ENCODE measurements around the gene GMIP.

The GMIP gene

DNA sequence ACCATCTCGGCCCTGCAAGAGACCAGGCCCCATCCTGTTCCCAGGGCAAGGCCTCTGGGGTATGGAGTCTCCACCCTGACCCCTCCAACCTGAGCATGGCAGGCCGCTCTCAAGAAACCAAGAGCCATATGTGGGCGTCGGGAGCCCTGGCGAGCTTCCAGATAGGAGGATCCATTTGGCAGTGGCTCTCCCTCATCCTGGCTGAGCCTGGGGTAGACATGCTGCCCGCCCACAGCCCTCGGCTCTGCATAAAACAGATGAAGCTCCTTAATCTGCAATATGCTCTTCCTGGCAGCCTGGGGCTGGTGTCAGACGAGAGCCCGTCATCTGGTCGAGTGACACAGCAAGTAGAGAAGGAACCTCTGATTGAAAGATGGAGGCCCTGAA is 13.9 kb upstream of the GMIP start:
- no peak for DNase-seq (ENCODE audit: low spot score)

DNA sequence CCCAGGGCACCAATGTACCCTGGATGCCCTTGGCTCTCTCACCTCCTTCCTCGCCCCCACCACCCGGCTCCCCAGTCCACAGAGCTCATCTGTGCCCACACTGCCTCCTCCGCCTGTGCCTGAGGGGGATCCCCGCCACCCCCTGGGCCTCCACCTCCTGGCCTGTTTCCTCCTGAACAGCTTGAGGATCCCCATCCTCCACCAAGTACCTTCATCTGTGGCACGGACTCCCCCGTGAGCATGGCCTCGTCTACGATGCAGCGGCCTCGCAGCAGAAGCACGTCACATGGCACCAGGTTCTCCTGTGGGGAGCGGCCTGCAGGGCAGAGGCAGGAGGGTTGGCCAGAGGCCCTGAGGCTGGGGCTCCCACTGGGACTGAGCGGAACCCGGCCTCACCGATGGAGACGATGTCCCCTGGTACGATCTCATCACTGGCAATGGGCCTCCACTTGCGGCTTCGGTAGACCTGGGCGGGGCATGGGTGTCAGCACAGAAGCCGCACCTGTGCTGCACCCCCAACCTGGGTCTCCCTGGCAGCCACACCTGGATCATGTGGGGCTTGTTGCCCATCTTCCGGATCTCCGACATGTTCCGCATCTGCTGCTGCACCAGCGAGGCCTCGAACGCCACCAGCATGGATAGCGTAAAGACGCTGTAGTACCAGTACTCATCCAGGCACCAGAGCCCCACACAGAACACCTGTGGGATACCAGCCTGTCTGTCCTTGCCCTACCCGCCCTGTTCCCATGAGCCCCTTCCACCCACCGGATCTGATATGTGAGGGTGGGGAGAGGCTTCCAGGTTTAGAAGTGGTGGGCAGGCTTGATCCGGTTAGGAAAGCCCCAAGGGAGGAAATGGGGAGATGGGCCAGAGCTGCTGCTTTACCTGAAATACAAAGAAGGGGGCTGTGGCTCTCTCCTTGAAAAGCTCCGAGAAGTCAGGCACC is 13.3 kb upstream of the GMIP start:
- DNase-seq (ENCODE audit: low spot score): no peak

DNA sequence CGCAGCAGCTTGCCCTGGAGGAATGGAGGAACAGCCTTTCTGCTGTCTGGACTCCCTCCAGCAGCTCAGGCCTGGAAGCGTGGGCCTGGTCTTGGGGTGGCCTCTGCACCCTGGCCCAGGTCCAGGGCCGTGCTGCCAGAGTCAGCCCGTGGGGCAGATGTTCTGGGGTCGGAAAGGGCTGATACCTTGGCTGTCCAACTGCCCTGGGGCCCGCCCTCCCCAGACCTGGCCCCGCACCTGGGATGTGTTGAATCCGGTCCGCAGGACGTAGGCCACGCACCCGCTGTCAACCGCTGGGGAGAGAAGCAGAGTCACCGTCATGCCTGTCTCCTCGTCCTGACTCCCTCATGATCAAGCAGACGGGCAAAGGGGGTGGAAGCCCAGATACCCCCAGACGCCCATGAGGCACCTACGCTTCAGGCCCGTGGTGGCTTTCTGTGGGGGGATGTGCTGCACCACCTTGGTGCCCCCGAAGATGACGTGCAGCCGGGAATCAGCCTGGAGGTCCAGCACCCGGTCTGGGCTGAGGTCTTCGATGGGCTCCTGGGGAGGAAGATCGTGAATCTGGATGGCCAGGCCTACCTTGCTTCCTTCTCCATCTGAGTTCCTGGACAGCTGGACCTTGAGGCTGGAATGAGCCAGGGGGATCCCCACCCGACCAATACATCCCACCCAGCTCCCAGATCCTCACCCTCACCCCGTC is 12.3 kb upstream of the GMIP start:
- DNase-seq (ENCODE audit: low spot score): no peak

DNA sequence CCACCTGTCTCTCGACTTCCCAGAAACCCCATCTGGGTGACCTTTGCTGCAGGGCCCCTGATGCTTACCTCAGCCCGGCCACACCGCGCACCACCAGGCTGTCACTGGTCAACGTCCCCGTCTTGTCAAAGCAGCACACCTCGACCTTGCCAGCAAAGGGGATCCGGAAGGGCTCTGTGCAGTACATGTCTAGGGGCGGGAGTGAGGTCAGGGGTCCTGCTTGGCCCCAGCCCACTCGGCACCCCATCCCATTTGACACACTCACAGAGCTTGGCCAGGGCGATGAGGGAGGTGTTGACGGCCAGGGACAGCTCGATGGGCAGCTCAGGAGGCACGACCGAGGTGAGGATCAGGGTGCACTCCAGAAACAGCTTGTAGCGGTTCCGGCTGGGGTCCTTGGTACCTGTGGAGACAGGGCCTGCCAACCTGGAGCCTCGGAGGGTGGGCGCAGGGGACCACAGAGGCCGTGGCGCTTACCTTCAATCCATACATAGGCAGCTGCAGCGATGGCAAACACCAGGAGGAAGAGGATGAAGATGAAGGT is 11.7 kb upstream of the GMIP start:
- no peak for DNase-seq (ENCODE audit: low spot score)

DNA sequence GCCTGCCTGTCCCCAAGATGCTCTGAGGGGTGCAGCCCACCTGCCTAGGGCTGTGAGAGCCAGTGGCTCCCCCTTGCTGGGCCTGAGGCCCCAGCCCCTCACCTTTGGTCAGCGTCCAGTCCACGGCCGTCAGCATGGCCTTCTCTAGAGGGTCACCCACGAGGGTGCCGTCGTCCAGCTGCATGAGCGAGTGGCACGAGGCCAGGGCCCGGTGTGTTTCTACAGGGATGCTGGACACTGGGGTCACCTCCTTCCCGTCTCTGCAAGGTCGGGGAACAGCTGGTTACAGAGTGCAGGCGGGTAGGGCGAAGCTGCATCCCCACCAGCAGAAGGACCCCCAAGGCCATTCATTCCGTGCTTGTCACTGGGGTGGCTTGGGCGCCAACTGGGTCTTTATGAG is 11.0 kb upstream of the GMIP start:
- DNase-seq (ENCODE audit: low spot score): no peak

DNA sequence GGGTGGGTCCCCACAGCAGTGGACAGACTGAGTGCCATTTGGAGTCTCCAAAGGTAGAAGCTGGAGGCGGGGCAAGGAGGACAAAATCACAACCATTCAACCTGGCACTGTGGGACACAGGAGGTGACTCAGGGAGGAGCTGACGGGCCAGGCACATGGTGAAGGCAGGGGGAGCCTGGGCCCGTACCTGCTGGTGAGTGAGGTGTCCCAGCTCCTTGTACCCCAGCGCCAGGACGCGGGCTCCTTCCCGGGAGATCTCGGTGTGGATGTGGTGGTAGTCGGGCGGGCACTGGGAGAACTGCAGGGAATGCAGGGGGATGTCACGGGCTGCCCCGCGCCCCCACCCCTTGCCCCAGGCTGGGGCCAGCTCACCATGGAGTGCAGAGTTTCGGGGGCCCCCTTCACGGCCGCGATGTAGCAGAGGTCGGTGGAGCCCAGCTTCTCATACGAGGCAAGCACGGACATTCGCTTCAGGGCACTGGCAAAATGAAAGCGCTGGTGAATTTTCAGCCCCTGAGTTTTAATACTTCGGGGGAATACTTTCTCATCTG is 10.2 kb upstream of the GMIP start:
- DNase-seq (ENCODE audit: low spot score): no peak

DNA sequence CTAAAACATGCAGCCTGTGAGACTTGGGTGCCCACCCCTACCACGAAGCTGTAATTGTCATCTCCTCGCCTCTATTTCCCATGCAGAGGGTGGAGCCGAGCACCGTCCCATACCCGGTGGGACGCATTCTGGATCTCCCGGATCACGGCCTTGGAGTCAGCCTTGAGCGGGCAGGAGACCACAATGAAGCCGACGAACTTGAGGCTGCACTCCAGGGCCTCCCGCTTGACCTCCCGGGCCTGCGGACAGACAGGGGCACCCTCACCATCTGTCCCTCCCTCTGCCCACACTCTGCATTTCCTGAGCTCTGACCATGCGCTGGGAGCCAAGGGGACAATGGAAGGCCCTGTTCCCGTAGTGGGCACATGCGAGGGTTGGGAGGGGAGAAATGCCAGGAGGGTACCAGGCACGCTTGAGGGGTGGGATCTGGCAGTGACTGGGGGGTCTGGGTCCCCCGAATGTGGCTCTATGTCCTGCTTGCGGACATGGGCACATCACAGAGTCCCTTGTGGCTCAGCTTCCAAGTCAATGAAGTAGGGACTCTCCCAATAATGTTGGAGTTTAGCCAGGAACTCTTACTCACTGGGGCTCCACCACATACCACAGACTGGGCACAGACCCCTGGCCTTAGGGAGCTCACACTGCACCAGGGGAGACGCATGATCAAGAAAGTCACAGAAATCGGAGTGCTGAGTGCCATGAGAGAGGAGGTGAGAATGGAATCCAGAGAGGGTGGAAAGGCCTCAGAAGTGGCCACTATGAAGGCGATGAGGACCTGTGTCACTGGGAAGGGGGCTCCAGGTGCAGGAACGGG is 9.2 kb upstream of the GMIP start:
- DNase-seq (ENCODE audit: low spot score): no peak

DNA sequence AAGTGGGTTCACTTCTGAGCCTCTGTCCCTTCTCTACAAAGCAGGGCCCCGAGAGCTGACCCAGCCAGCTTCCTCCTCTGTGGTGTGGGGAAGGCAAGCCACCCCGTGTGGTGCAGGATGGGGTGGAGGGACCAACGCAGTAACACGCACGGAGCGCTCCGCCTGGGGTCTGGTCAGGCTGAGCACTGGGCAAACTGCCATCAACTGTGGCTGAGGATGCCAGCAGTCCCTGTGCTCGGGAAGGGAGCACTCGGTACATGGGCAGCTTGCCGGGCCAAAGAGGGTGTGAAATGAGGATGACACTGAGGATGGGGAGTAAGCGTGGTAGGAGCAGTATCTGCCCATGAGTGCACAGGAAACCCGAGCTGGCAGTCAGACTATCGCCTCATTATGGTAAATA is 7.6 kb upstream of the GMIP start:
- no peak for DNase-seq (ENCODE audit: low spot score)

DNA sequence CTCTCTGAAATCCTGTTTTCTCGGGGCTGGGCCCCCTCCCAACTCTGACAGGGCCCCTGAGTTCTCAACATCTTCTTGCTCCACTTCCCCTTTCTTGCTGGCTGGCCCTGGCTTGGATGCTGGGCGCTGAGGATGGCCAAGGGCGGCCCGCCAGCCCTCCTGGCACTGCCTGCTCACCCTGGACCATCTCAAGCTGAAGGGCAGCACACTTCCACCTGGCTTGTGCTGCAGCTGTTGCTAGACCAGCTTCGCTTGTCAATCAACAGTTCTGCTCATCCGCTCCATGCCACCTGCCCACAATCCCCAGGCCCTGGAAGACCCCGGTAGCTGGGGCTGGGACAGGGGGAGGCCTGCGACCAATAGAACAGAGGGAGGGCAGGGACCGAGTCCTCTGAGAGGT is 6.9 kb upstream of the GMIP start:
- DNase-seq (ENCODE audit: low spot score): no peak

DNA sequence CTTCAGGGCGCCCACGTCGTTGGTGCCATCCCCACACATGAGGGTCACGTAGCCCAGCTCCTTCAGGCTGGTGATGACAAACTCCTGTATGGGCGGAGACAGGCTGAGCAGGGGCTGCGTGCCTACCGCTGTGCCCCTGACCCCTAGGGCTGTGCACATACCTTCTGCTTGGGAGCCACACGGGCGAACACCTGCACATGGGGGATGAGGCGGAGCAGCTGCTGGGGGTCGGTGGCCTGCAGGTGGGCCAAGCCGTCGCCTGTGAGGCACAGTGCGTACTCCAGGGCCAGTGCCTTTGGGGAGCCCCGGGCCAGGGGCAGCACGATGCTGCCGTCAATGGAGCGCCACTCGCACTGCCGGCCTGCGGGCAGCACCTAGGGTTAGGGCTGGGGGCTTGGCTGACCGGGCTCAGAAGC is 6.1 kb upstream of the GMIP start:
- no peak for DNase-seq (ENCODE audit: low spot score)

DNA sequence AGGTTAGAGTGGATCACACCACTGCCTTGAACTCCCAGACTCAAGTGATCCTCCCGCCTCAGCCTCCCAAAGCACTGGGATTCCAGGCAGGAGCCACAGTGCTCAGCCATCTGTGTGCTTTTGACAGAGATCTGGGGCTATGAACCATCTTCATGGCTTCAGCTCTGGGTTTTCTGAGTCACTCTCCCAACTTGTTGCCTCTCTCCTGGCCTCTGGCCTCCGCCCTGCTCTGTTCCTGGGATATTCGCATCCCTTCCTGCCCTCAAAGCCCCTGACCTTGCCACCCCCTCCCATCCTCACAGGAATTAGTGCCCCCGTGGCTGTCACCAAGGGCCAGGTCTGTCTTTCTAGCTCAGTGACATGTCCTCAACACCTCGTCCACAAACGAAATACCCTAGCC is 5.7 kb upstream of the GMIP start:
- DNase-seq (ENCODE audit: low spot score): no peak

DNA sequence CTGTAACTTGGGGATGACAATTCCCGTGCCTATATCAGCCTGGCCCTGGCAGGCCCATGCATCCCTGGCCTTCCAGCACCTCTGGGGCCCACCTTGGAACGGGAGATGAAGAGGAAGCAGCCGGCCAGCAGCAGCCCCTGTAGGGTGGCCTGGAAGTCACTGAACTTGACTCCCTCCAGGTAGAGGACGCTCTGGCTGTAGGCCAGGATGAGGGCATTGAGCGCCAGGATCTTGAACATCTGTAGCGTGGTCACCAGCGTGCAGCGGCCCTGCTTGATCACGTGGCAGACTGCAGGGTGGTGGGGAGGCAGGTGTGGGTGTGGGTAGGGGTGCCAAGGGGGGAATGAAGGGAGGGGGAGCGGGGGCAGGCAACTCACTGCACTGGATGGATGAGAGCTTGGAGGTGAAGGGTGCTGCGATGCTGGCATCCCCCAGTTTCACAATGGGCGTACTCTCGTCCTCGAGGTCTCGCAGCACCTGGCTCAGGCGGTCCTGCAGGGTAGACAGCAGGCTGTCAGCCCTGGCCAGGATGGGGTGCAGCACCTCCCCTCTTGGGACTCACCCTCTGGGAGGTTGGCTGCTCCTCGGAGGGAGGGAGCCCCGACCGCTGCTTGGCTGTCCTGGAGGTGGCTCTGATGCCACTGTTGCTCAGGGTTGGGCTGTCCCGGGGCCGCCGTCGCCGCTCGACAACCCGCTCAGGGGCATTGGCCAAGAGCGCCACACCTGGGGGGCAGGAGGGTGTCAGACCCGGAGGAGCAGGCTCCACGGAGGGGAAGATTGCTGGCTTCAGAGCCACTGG is 3.8 kb upstream of the GMIP start:
- DNase-seq (ENCODE audit: low spot score): no peak

DNA sequence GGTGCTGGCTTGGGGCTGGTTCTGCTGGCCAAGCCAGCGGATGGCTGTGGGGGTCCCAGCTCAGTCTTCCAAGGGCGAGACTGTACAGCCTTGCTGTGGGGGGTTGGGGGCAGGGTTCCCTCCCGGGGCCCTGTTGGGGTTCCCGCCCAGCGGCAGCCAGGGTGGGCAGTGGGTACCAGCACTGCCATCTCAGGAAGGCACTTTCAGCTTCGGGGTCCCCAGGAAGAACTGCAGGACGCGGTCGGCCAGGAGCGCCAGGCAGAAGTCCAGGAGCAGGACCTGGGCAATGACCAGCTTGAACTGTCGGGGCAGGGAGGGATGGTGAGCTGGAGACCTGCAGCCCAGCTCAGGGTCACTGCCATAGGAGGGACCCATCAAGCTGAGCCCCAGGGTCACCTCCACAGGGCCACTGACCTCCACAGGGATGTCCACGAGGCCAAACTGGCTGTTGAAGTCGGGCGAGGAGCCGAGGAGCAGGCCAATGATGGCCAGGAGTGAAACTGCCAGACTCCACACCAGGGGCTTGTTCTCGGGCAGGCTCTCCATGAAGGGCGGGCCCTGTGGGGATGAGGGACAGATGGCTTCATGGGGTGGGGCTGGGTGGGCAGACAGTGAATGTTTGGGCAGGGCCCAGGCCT is 1.9 kb upstream of the GMIP start:
- no peak for DNase-seq (ENCODE audit: low spot score)

DNA sequence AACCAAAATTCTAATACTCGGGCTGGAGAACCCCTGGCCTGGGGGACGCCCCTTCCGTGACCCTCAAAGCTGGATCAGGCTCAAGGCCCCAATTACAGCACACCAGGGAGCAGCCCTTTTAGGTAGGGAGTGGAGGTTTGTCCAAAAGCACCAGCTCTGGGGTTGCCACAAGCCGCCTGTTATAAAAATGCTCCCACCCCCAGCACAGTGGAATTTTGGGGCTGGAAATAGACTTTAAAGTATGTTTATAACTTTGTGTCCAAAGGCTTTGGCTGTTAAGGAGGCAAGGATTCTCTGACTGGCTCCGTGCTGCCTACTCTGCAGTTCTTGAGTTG is 564 bp upstream of the GMIP start:
- DNase-seq (ENCODE audit: low spot score): no peak

DNA sequence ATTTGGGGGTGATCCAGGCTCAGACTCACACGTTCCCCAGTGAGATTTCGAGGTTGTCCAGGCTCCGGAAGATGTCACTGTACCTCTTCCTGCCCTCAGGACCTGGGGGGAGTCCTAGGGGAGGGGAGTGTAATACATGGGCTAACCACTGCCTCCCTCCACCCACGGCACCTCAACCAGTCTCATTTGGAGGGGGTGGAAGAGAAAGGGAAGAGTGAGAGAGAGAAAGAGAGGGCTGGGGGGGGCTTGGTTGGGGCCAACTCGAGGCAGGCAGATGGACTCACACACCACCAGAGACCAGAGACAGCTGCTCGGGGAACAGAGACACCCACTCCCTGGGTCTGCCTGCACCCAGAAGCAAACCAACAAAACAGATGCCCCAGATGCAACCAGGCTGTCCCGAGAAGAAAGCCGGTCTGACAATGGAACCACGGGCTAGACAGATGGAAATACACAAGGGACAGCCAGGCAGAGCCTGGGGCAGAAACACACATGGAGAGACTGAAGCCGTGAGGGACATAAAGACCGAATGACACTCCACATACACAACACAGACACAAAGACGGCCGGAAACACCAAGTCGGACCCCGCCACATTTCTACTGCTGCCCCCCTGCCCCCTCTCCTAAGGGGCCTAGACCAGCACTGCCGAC is 825 bp downstream of the GMIP start:
- peak; percentile 42 for DNase-seq (ENCODE audit: low spot score)

DNA sequence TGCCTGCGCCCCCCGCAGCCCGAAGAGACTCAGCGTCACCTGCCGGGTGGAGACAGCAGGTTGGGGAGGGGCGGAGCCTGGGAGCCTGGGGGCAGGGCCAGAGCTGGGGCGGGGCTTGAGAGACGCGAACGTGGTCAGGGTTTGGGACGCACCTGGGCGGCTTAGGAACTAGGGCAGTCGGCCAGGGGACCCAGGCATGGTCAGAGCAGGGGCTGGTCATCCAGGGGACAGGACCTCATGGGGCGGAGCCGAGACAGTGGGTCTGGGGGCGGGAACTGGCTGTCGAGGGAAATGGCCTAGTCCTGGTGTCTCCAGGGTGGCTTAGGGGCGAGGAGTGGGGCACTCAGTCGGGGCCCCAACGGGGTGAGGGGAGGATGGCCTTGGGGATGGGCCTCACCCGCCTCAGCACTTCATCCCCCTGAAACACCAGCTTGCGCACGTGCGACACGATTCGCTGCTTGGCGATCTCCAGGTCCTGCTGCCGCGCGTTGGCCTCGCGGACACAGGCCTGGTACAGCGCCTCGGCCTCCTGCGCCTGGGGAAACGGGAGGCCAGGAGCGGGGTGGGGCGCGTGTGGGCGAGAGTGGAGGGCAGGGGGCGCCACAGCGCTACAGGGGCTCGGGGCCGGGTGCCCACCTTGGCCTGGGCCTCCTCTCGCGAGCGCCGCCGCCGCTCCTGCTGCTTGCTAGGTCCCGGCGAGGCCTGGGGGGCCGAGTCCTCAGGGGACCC is 5.8 kb downstream of the GMIP start:
- DNase-seq (ENCODE audit: low spot score): no peak

DNA sequence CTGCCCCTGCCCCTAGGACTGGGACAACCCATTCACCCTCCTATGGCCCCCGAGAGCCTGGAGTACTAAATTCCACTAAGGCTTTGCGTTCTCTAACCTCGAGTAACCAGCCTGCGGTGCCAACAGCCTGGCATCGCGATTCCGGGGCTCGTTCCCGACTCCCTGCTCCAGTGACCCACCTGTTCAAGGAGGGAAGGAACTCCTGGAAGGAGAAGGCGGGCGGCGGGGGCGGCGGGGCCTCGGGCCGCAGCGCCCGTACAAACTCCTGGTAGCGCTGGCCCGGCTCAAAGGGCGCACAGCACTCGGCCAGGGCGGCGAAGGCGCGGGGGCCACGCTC is 6.3 kb downstream of the GMIP start:
- no peak for DNase-seq (ENCODE audit: low spot score)

DNA sequence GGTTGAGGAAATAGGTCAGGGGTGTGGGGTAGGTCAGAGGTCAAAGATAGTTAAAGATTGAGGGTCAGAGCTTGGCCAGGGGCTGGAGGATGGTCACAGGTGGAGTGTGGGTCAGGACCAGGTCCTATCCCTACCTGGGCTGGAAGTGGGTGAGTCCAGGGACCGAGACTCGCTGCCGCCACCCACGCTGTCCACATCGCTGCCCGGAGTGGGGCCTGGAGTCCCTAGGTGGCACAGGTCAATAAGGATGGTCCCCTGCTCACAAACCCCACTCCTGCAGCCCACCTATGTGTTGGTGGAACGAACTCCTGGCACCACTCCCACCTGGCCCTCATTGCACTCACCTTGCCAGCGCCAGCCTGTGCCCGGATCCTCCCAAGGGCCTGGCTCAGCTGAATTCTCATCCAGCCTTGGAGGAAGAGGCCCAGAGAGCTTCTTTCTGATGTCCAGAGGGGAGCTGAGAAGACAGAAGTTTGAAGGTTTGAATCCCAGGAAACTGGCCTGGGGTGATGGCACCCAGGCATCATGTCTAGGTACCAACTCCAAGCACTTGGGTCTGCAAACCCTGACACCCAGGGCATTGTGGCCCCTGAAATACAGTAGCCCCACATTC is 6.8 kb downstream of the GMIP start:
- DNase-seq (ENCODE audit: low spot score): no peak

DNA sequence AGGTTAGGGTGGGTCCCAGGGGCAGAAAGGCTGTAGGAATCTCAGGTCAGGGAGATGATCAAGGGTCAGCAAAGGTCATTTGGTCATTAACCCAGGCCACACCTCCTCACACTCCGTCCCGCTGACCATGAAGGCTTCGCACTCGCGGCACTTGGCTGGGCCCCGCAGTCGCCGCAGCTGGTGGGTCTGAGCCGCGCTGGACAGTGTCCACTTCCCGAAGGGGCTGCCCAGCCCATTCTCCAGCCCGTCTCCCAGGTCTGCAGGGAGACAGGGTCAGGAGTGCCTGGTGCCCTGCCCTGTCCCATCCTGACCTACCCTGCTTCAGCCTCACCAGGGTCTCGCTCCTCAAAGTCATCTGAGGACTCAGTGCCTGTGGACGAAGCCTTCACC is 8.1 kb downstream of the GMIP start:
- DNase-seq (ENCODE audit: low spot score): no peak
